Stimulated activated CD4-positive, alpha-beta T cell treated with anti-CD3 and anti-CD28 coated beads, Interleukin-1b, Interleukin-23, amount 100 ng/mL, for 1 hour (primary cell): Measurements from ENCODE around the gene TSPAN1.
"Not testable (repeated sequence)": the region's sequence is repeated elsewhere in the genome, so short reads cannot be mapped to it uniquely, and the experiment has no call there.

Source experiments
- DNase-seq, 2 donors: peaks; one replicate each; pipeline ENCODE4 v3.0.0-alpha.2; 2020; ENCODE audit warnings: low read depth in 2 of 2

The TSPAN1 gene

GRCh38 chr1:46218443-46218842 lies 43.6 kb downstream of the TSPAN1 start:
- no peak for DNase-seq

- no peak for DNase-seq
Measured at GRCh38 chr1:46219551-46220520, 44.9 kb downstream of the TSPAN1 start.

GRCh38 chr1:46220808-46221207 lies 45.9 kb downstream of the TSPAN1 start:
- no peak for DNase-seq

- DNase-seq, result no peak
Measured at GRCh38 chr1:46221749-46222148, 46.9 kb downstream of the TSPAN1 start.

- DNase-seq, result not testable (repeated sequence)
Measured at GRCh38 chr1:46223055-46223454, 48.2 kb downstream of the TSPAN1 start.

- DNase-seq, result peak; percentile 14 to 34
Measured at GRCh38 chr1:46223472-46223943, 48.6 kb downstream of the TSPAN1 start.

- no peak for DNase-seq
Measured at GRCh38 chr1:46224966-46225365, 50.1 kb downstream of the TSPAN1 start.

GRCh38 chr1:46231231-46231630 lies 56.3 kb downstream of the TSPAN1 start:
- DNase-seq, result not testable (repeated sequence)
